Measurements from ENCODE around the gene MED15. TPM values are rescaled to one million over a fixed set of nuclear protein-coding genes. Genes with fewer than 3 reads are reported as not detected.

Gene MED15
- total and polyA plus RNA-seq, 2 of the 8 experiments (the other 6 are each of a cell fraction or from before 2014, with no cell fraction given) = 28.3 to 57.1 TPM

GRCh38 chr22:20531154-20531403 is 23.7 kb downstream of the MED15 start:
- Histone ChIP-seq H2BK120ac (replicated peaks; ENCODE audit: low read depth, low read length) (no peak overlapping the region), H4K91ac (replicated peaks; ENCODE audit: insufficient read length, low read length) (no peak overlapping the region), H2BK5ac (ENCODE audit: low read depth, low read length) (peak overlapping the region; percentile 72; the same call in 1 of the 2 replicates), H3K27me3 (replicated peaks in 1 of 4; ENCODE audit: control insufficient read depth in 3 of 4, extremely low read depth in 1 of 4, insufficient read depth in 3 of 4, low read length in 3 of 4) (no peaks in the 10 kb centered on the region), H3K14ac (ENCODE audit: insufficient read length) (no peak overlapping the region), H2AFZ (ENCODE audit: low read length) (no peak overlapping the region), H3K9ac (replicated peaks in 1 of 4; ENCODE audit: extremely low read depth in 1 of 4, low read depth in 3 of 4, low read length in 3 of 4) (no peak overlapping the region), H3K23me2 (ENCODE audit: low read depth, low read length) (peaks cover 3% of the 10 kb centered on the region; the same call in 1 of the 2 replicates), H2BK15ac (ENCODE audit: low read length) (no peak overlapping the region), H3K36me3 (ENCODE audit: control insufficient read depth in 2 of 4, insufficient read depth in 4 of 4, low read length in 3 of 4) (peaks cover 0 to 7% (median 4%) of the 10 kb centered on the region in 4 experiments; a peak in 4 of 8 replicates), H3K79me2 (ENCODE audit: control insufficient read depth in 1 of 2, insufficient read depth in 2 of 2, low read length in 2 of 2) (peaks cover 3 to 57% of the 10 kb centered on the region in 2 experiments; a peak in 3 of 4 replicates), H3K23ac (ENCODE audit: insufficient read length) (no peak overlapping the region), H4K8ac (ENCODE audit: extremely low read depth, insufficient read depth, low read length) (no peak overlapping the region), H3K4me1 (replicated peaks in 1 of 4; ENCODE audit: control insufficient read depth in 3 of 4, insufficient read depth in 4 of 4, low read length in 3 of 4) (peaks cover 0 to 22% (median 14%) of the 10 kb centered on the region in 4 experiments; a peak in 5 of 7 replicates), H3K4ac (replicated peaks; ENCODE audit: insufficient read length, low read depth, low read length) (no peak overlapping the region), H3K9me3 (ENCODE audit: insufficient read depth in 2 of 2, low read depth in 1 of 2, low read length in 1 of 2) (peaks cover 0 to 3% of the 10 kb centered on the region in 2 experiments; a peak in 1 of 4 replicates), H2AK5ac (ENCODE audit: low read depth, low read length) (no peak overlapping the region), H3K27ac (ENCODE audit: low read depth, low read length) (no peak overlapping the region), H4K20me1 (replicated peaks in 1 of 2; ENCODE audit: control insufficient read depth in 1 of 2, insufficient read depth in 2 of 2, low read length in 2 of 2) (peaks cover 4 to 16% of the 10 kb centered on the region in 2 experiments), H3K4me2 (ENCODE audit: insufficient read depth in 1 of 2, low read depth in 2 of 2, low read length in 2 of 2) (no peak overlapping the region; a peak in 1 of 4 replicates), H2BK12ac (ENCODE audit: low read depth, low read length) (no peak overlapping the region), H3K79me1 (ENCODE audit: low read depth, low read length) (peaks cover 38% of the 10 kb centered on the region), H3K18ac (ENCODE audit: extremely low read depth, low read length) (no peak overlapping the region), H3K56ac (replicated peaks; ENCODE audit: insufficient read length, low read depth, low read length) (no peak overlapping the region), H2BK20ac (ENCODE audit: low read length) (no peak overlapping the region), H3K4me3 (ENCODE audit: extremely low read depth in 1 of 4, insufficient read depth in 2 of 4, low read depth in 3 of 4, low read length in 4 of 4) (no peak overlapping the region), H4K5ac (ENCODE audit: insufficient read length, low read depth, low read length) (no peak overlapping the region)
- no peak for FAIRE-seq
- 55% methylated on average over 1 of the region's 1 CpG; no CpG with 5 or more reads in 1 of the 2 experiments for WGBS, 2 experiments (ENCODE audit: extremely low coverage in 1 of 2, insufficient coverage in 1 of 2, insufficient read length in 1 of 2, insufficient replicate concordance in 2 of 2, low coverage in 1 of 2, low lambda C conversion rate in 2 of 2, missing lambda C conversion rate in 1 of 2)
- DNase-seq (ENCODE audit: low read depth in 1 of 2, low spot score in 2 of 2) = no peak
- POLR2A ChIA-PET (ENCODE audit: partially characterized antibody) = no interaction called here
- CTCF ChIA-PET (ENCODE audit: partially characterized antibody) = interaction anchor here (1.0 to 2.2 kb wide), 7 partner anchors 11 to 75 kb away, joined by 3 to 6 read pairs (median 3); no protein-coding TSS in a partner anchor
- TF ChIP-seq BCL11A (IDR thresholded peaks at IDR 0.05; ENCODE audit: low read depth in 2 of 2, low read length in 2 of 2) = no peak
- TF ChIP-seq RXRA (IDR thresholded peaks at IDR 0.05; ENCODE audit: insufficient read depth, low read depth, low read length) = no peak
- TF ChIP-seq NRF1 (IDR thresholded peaks at IDR 0.05; ENCODE audit: low read depth, low read length) = no peak
- no peak for TF ChIP-seq SAP30 (IDR thresholded peaks at IDR 0.05; ENCODE audit: insufficient read depth, insufficient replicate concordance, low read length)
- TF ChIP-seq CHD1 (IDR thresholded peaks at IDR 0.05; ENCODE audit: low read depth, low read length) = no peak
- TF ChIP-seq NANOG (IDR thresholded peaks at IDR 0.05; ENCODE audit: insufficient read depth, low read depth, low read length, poor library complexity, severe bottlenecking) = no peak
- no peak for TF ChIP-seq CBX8 (IDR thresholded peaks at IDR 0.05; ENCODE audit: borderline replicate concordance, low read depth, low read length)
- TF ChIP-seq RAD21 (IDR thresholded peaks at IDR 0.05 in 1 of 2, conservative IDR thresholded peaks at IDR 0.05 in 1 of 2; ENCODE audit: low read depth in 2 of 2, low read length in 2 of 2) = no peak
- TF ChIP-seq RFX5 (IDR thresholded peaks at IDR 0.05; ENCODE audit: borderline replicate concordance, low read depth, low read length) = no peak
- no peak for TF ChIP-seq CREB1 (IDR thresholded peaks at IDR 0.05)
- no peak for TF ChIP-seq CTBP2 (IDR thresholded peaks at IDR 0.05; ENCODE audit: borderline replicate concordance, insufficient read depth, insufficient read length, low read length)
- TF ChIP-seq FOSL1 (IDR thresholded peaks at IDR 0.05; ENCODE audit: insufficient read depth, low read depth, low read length) = no peak
- no peak for TF ChIP-seq BACH1 (IDR thresholded peaks at IDR 0.05; ENCODE audit: low read length)
- no peak for TF ChIP-seq SP4 (IDR thresholded peaks at IDR 0.05; ENCODE audit: low read length)
- no peak for TF ChIP-seq SIRT6 (IDR thresholded peaks at IDR 0.05; ENCODE audit: low read length)

Measured in H1 (cell line).